GM06990 (cell line): ENCODE results near the gene CDK2AP2.
A peak's percentile ranks its signal among the peaks of the same experiment; 100 is the strongest.

Experiments used
- DNase-seq: peaks from one replicate; pipeline ENCODE4 v3.0.0-alpha.2; 2011; ENCODE audit not compliant: insufficient read length; ENCODE audit errors: extremely low read depth
- H3K27me3 ChIP-seq: replicated peaks from 2 replicates; pipeline ENCODE4 v1.6.0; 2011; ENCODE audit warnings: low read length; ENCODE audit not compliant: control insufficient read depth, insufficient read depth
- H3K36me3 ChIP-seq: 2 replicates; pipeline ENCODE4 v1.5.1; 2011; ENCODE audit warnings: low read length; ENCODE audit not compliant: control insufficient read depth, insufficient read depth
- H3K4me3 ChIP-seq: replicated peaks from 2 replicates; pipeline ENCODE4 v1.5.1; 2011; ENCODE audit warnings: low read depth, mild to moderate bottlenecking, control low read depth, low read length
- CTCF ChIP-seq: IDR thresholded peaks from 2 replicates; pipeline ENCODE4 v1.5.1; 2011; ENCODE audit warnings: low read length, control low read depth, mild to moderate bottlenecking, inconsistent platforms; ENCODE audit not compliant: insufficient read depth, poor library complexity, severe bottlenecking

CDK2AP2 gene

GRCh38 chr11:67508486-67509121 lies 642 bp upstream of the CDK2AP2 start:
- no peak for TF ChIP-seq CTCF
- DNase-seq, result peak; percentile 97
- Histone ChIP-seq H3K36me3 (peaks cover 3% of the 10 kb centered on the region; the same call in 1 of the 2 replicates), H3K27me3 (no peaks in the 10 kb centered on the region), H3K4me3 (peak overlapping the region; percentile 88)

- Histone ChIP-seq H3K36me3 (peaks cover 9% of the 10 kb centered on the region), H3K27me3 (no peaks in the 10 kb centered on the region), H3K4me3 (peak overlapping the region; percentile 96)
- TF ChIP-seq CTCF, result no peak
- DNase-seq, result no peak
Measured at GRCh38 chr11:67507242-67507863, 609 bp downstream of the CDK2AP2 start.

GRCh38 chr11:67506426-67507051 lies 1.4 kb downstream of the CDK2AP2 start:
- H3K27me3 ChIP-seq, result no peaks in the 10 kb centered on the region
- TF ChIP-seq CTCF, result peak; percentile 4
- DNase-seq, result no peak
- H3K36me3 ChIP-seq, result peaks cover 13% of the 10 kb centered on the region
- peak overlapping the region; percentile 96 for H3K4me3 ChIP-seq

DNA sequence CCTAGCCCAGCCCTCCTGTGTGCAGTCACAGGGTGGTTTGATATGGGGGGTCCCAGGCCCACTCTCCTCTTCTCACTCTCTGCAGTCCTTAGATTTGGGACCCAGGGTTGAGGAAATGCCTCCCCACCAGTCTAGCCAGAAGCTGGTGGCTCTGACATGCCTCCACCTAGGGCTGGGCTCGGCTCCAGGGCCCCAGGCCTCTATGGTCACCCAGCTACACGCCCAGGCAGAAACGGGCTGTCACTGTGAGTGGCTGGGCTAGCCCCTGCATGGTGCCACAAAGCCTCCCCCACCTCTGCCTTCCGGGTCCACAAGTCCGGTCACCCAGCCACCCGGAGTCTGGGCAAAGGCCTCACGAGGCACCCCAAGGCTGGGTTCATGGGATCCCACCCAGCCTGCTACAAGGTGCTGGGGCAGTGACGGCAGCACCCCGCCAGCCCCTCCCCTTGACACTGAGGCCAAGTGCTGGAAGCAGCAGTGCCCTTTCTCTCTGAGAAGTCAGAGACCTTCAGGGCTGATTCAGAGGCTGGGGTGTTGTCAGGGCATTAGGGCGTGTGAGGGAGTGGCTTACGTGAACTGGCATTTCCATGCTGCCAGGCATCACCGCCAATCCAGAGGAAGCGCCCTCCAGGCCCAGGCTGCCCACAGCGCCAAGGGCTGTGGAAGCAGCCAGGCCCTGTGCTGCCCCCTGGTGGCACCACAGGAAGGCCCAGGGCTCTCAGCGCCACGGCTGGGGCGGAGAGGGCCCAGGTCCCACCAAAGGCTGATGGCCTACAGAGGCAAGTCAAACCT lies 2.2 kb downstream of the CDK2AP2 start:
- Histone ChIP-seq H3K27me3 (no peaks in the 10 kb centered on the region), H3K4me3 (peak overlapping the region; percentile 96), H3K36me3 (peaks cover 18% of the 10 kb centered on the region)
- peak; percentile 99 for TF ChIP-seq CTCF
- peak; percentile 85 for DNase-seq

DNA sequence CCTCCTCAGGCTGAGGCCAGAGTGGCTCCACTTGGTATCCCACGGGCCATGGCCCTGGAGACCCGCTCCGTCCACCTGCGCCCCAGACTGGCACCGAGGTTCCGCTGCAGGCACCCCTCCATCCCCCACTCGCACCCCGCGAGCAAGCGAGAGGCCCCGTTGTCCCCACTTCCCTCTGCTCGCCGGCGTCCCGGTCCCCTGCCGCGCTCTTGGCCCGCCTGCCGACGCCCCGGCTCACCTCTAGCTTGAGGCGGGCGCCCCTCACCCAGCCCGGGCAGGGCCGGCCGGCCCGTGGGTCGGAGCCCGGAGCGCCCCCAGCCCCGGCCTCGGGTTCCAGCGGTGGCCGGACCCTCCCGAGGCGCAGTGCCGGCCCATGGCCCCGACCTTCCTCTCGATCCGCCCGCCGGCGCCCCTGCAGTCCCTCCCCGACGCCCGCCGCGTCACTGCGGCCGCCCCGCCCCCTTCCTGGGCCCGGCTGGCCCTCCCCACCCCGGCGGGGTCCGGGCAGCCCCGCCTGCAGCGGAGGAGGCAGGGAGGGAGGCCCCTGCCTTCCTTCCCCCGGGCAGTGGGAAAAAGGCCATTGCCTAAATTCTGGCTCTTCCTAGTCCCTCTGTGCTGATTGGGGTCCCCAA lies 2.9 kb downstream of the CDK2AP2 start, which contains the start of gene PITPNM1:
TSS of gene PITPNM1 (minus strand) at position 414 of the 632 bp plus-strand sequence. CDS start 1,183 bp downstream, outside the sequence.
- Histone ChIP-seq H3K36me3 (peaks cover 23% of the 10 kb centered on the region), H3K4me3 (peak within 1 kb of the TSS; percentile 96), H3K27me3 (no peaks in the 10 kb centered on the region)
- DNase-seq, result peak; percentile 80
- TF ChIP-seq CTCF, result no peak
